Activated CD8-positive, alpha-beta T cell treated with anti-CD3 and anti-CD28 coated beads for 36 hours (primary cell): ENCODE data around the gene EPN1. TPM values are rescaled to one million over a fixed set of nuclear protein-coding genes. Genes with fewer than 3 reads are reported as not detected.

ENCODE experiments used
- ATAC-seq: fragments of 200-7000 bp; cut with Tn5 transposase; one replicate; pipeline ENCODE4 v1.10.0; 2021; ENCODE audit warnings: mild to moderate bottlenecking, moderate library complexity
- CTCF ChIA-PET: fragments of 350-600 bp; sonication (Branson Sonifier 250); formaldehyde crosslinking; loops from one replicate; lab custom pipeline; 2021; ENCODE audit warnings: antibody characterized with exemption; lab: Charles Lee
- POLR2A ChIA-PET: fragments of 350-600 bp; sonication (Branson Sonifier 250); formaldehyde crosslinking; loops from one replicate; lab custom pipeline; 2021; ENCODE audit warnings: antibody characterized with exemption; lab: Charles Lee
- DNase-seq: peaks from one replicate; pipeline ENCODE4 v3.0.0-alpha.2; 2020
- H3K27ac Mint-ChIP-seq: one replicate; pipeline ENCODE4 v1.8.0; 2021; ENCODE audit warnings: mild to moderate bottlenecking, mixed read lengths
- H3K27me3 Mint-ChIP-seq: one replicate; pipeline ENCODE4 v1.8.0; 2021; ENCODE audit warnings: mixed read lengths
- H3K36me3 Mint-ChIP-seq: one replicate; pipeline ENCODE4 v1.8.0; 2021; ENCODE audit warnings: low read depth, mixed read lengths
- H3K4me1 Mint-ChIP-seq: one replicate; pipeline ENCODE4 v1.8.0; 2021; ENCODE audit warnings: low read depth, mixed read lengths
- H3K4me3 Mint-ChIP-seq: one replicate; pipeline ENCODE4 v1.8.0; 2021; ENCODE audit warnings: mild to moderate bottlenecking, moderate library complexity, mixed read lengths
- H3K9me3 Mint-ChIP-seq: one replicate; pipeline ENCODE4 v1.8.0; 2021; ENCODE audit warnings: mixed read lengths
- CTCF ChIP-seq: fragments of 200-600 bp; IDR thresholded peaks from one replicate; pipeline ENCODE4 v1.8.0; 2022; ENCODE audit warnings: antibody characterized with exemption, mild to moderate bottlenecking
- intact Hi-C: fragments of 100-400 bp; cut with micrococcal nuclease; formaldehyde crosslinking; loops from one replicate; pipeline ENCODE4 v1.10.0; 2022
- total RNA-seq, 2 experiments: library from RNA; stranded (reverse); gene quantifications; one replicate each; pipeline ENCODE4 v1.2.3, GENCODE V29; 2021

EPN1 gene
- total RNA-seq, 2 experiments from 2014 or later = 36.2 to 37.7 TPM

GRCh38 chr19:55678121-55678671 is 3.2 kb downstream of the EPN1 start:
- Mint-ChIP-seq H3K4me3 (no peak overlapping the region), H3K9me3 (no peaks in the 10 kb centered on the region), H3K27ac (no peak overlapping the region), H3K36me3 (peaks cover 39% of the 10 kb centered on the region), H3K27me3 (no peaks in the 10 kb centered on the region), H3K4me1 (peaks cover 46% of the 10 kb centered on the region)
- DNase-seq = no peak
- CTCF ChIA-PET = no interaction called here
- intact Hi-C loops = no loop called here
- no peak for ATAC-seq
- POLR2A ChIA-PET = no interaction called here
- no peak for TF ChIP-seq CTCF

GRCh38 chr19:55679343-55680257 is 4.6 kb downstream of the EPN1 start:
- Mint-ChIP-seq H3K36me3 (peaks cover 33% of the 10 kb centered on the region), H3K27ac (peak overlapping the region; percentile 30), H3K9me3 (no peaks in the 10 kb centered on the region), H3K4me1 (peaks cover 43% of the 10 kb centered on the region), H3K4me3 (no peak overlapping the region), H3K27me3 (no peaks in the 10 kb centered on the region)
- DNase-seq (no peak), ATAC-seq (no peak)
- intact Hi-C loops = no loop called here
- ChIA-PET CTCF (no interaction called here), POLR2A (no interaction called here)
- no peak for TF ChIP-seq CTCF

- ChIA-PET CTCF (no interaction called here), POLR2A (interaction anchor here (0.9 kb wide), 1 partner anchor 13 kb away, joined by 3 read pairs; no protein-coding TSS in a partner anchor)
- Mint-ChIP-seq H3K4me1 (peaks cover 43% of the 10 kb centered on the region), H3K9me3 (no peaks in the 10 kb centered on the region), H3K27ac (peak overlapping the region; percentile 46), H3K4me3 (no peak overlapping the region), H3K36me3 (peaks cover 31% of the 10 kb centered on the region), H3K27me3 (no peaks in the 10 kb centered on the region)
- ATAC-seq (no peak), DNase-seq (no peak)
- intact Hi-C loops = no loop called here
- TF ChIP-seq CTCF = no peak
Observed at GRCh38 chr19:55680339-55681130, 5.5 kb downstream of the EPN1 start.

GRCh38 chr19:55681131-55682092 is 6.4 kb downstream of the EPN1 start:
- Mint-ChIP-seq H3K36me3 (peaks cover 32% of the 10 kb centered on the region), H3K27ac (no peak overlapping the region), H3K4me1 (peaks cover 43% of the 10 kb centered on the region), H3K27me3 (no peaks in the 10 kb centered on the region), H3K4me3 (no peak overlapping the region), H3K9me3 (no peaks in the 10 kb centered on the region)
- DNase-seq = no peak
- intact Hi-C loops = no loop called here
- ATAC-seq = no peak
- no peak for TF ChIP-seq CTCF
- ChIA-PET CTCF (interaction anchor here (1.0 kb wide), 1 partner anchor 28 kb away, joined by 3 read pairs; no protein-coding TSS in a partner anchor), POLR2A (interaction anchor here (0.9 kb wide), 1 partner anchor 14 kb away, joined by 3 read pairs; no protein-coding TSS in a partner anchor)
